HepG2 (cell line): Measurements from ENCODE around the gene MYLK2. TPM values are rescaled to one million over a fixed set of nuclear protein-coding genes. Genes with fewer than 3 reads are reported as not detected.
A peak's percentile ranks its signal among the peaks of the same experiment; 100 is the strongest.

Source experiments
- IRF9 ChIP-seq: sonication (generic); formaldehyde crosslinking; IDR thresholded peaks from 2 replicates; pipeline ENCODE4 v1.8.0; 2022; ENCODE audit warnings: missing genetic modification reagents, mild to moderate bottlenecking, borderline replicate concordance
- JUN ChIP-seq: sonication (generic); formaldehyde crosslinking; IDR thresholded peaks from 2 replicates; pipeline ENCODE4 v1.4.0; 2020; ENCODE audit warnings: mild to moderate bottlenecking, missing genetic modification reagents
- MTERF4 ChIP-seq: sonication (generic); formaldehyde crosslinking; IDR thresholded peaks from 2 replicates; pipeline ENCODE4 v1.8.0; 2023; ENCODE audit warnings: mild to moderate bottlenecking, missing genetic modification reagents
- NFKBIZ ChIP-seq: IDR thresholded peaks from 2 replicates; pipeline ENCODE4 v1.6.1; 2018; ENCODE audit warnings: missing genetic modification reagents, missing compliant biosample characterization
- NPAS2 ChIP-seq: sonication (generic); formaldehyde crosslinking; IDR thresholded peaks from 2 replicates; pipeline ENCODE4 v1.8.0; 2022; ENCODE audit warnings: mild to moderate bottlenecking, missing genetic modification reagents, borderline replicate concordance
- PATZ1 ChIP-seq: sonication (generic); formaldehyde crosslinking; IDR thresholded peaks from 2 replicates; pipeline ENCODE4 v1.4.0; 2020; ENCODE audit warnings: missing genetic modification reagents
- SSRP1 ChIP-seq: IDR thresholded peaks from 2 replicates; pipeline ENCODE4 v1.6.1; 2016; ENCODE audit warnings: control low read depth
- ZBTB34 ChIP-seq: sonication (generic); formaldehyde crosslinking; IDR thresholded peaks from 2 replicates; pipeline ENCODE4 v1.8.0; 2022; ENCODE audit warnings: mild to moderate bottlenecking, missing genetic modification reagents
- ZNF33A ChIP-seq: sonication (generic); formaldehyde crosslinking; IDR thresholded peaks from 2 replicates; pipeline ENCODE4 v1.5.1; 2020; ENCODE audit warnings: missing genetic modification reagents, mild to moderate bottlenecking, moderate library complexity, borderline replicate concordance
- ZNF691 ChIP-seq: sonication (generic); formaldehyde crosslinking; IDR thresholded peaks from 2 replicates; pipeline ENCODE4 v1.4.0; 2020; ENCODE audit warnings: missing genetic modification reagents, low read depth, mild to moderate bottlenecking, borderline replicate concordance
- ZNF782 ChIP-seq: sonication (generic); formaldehyde crosslinking; IDR thresholded peaks from 2 replicates; pipeline ENCODE4 v1.4.0; 2020; ENCODE audit warnings: missing genetic modification reagents, mild to moderate bottlenecking, borderline replicate concordance
- polyA plus RNA-seq, 8 experiments: library from polyadenylated mRNA; depleted of rRNA in 3 of 8; stranded (reverse) in 7 of 8; unstranded in 1 of 8; fragments of >200 nt; fragmentation: Illumina TruSeq in 4 of 8; extraction: Trizol in 4 of 8; gene quantifications; 2 replicates each; pipeline versions ENCODE4 v1.2.1 to v1.2.3, GENCODE V29; 2011 to 2016; ENCODE audit warnings: low read depth in 4 of 8, missing spikeins in 1 of 8, mixed read lengths in 1 of 8; ENCODE audit not compliant: insufficient read depth in 1 of 8
- total RNA-seq, 5 experiments: library from RNA; depleted of rRNA; stranded (reverse); fragments of >200 nt; fragmentation: Illumina TruSeq; extraction: Trizol; gene quantifications; 2 replicates each; pipeline ENCODE4 v1.2.3, GENCODE V29; 2016; ENCODE audit warnings: low read depth in 1 of 5

The MYLK2 gene
- total and polyA plus RNA-seq, 2 of the 13 experiments (the other 11 are each of a cell fraction or from before 2014, with no cell fraction given), result 0.27 TPM; not detected in 1

- no peak for TF ChIP-seq ZBTB34 (CRISPR knock-in tag)
- TF ChIP-seq MTERF4 (CRISPR knock-in tag), result no peak; the same call in 1 of the 2 replicates
- TF ChIP-seq ZNF782 (CRISPR knock-in tag), result no peak
- peak; percentile 45; the same call in 1 of the 2 replicates for TF ChIP-seq SSRP1
- TF ChIP-seq ZNF691 (CRISPR knock-in tag), result peak; percentile 59; the same call in 1 of the 2 replicates
- TF ChIP-seq NFKBIZ, result peak; percentile 49
- peak; percentile 83 for TF ChIP-seq PATZ1 (CRISPR knock-in tag)
- peak; percentile 7; the same call in 1 of the 2 replicates for TF ChIP-seq JUN (CRISPR knock-in tag)
- TF ChIP-seq IRF9 (CRISPR knock-in tag), result no peak; the same call in 1 of the 2 replicates
- peak; percentile 74; the same call in 1 of the 2 replicates for TF ChIP-seq ZNF33A (CRISPR knock-in tag)
- no peak for TF ChIP-seq NPAS2 (CRISPR knock-in tag)
Observed at GRCh38 chr20:31879143-31879987, 60.2 kb downstream of the MYLK2 start (continued).
